NK-92 (cell line): ENCODE data around the gene CX3CL1.
"Not testable (repeated sequence)": the region's sequence is repeated elsewhere in the genome, so short reads cannot be mapped to it uniquely, and the experiment has no call there.

Experiments
- DNase-seq: peaks from one replicate; lab custom pipeline; 2025; ENCODE audit not compliant: unreplicated experiment; lab: John Stamatoyannopoulos, UW

Gene CX3CL1

DNA sequence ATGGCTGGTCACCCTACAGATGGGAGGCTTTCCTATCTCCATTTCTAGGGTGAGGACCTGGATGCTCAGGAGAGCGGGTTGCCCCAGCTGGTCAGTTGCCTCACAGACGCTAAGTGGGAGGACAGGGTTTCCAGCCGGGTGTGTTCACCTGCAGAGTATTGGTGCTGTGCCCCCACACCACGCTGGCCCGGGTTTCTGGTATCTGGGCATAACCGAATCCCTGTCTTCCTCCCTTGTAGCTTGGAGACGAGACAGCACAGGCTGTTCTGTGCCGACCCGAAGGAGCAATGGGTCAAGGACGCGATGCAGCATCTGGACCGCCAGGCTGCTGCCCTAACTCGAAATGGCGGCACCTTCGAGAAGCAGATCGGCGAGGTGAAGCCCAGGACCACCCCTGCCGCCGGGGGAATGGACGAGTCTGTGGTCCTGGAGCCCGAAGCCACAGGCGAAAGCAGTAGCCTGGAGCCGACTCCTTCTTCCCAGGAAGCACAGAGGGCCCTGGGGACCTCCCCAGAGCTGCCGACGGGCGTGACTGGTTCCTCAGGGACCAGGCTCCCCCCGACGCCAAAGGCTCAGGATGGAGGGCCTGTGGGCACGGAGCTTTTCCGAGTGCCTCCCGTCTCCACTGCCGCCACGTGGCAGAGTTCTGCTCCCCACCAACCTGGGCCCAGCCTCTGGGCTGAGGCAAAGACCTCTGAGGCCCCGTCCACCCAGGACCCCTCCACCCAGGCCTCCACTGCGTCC is 9.7 kb downstream of the CX3CL1 start:
- DNase-seq = no peak

GRCh38 chr16:57382535-57383275 is 10.4 kb downstream of the CX3CL1 start:
- DNase-seq = no peak

GRCh38 chr16:57383276-57384247 is 11.3 kb downstream of the CX3CL1 start:
- no peak for DNase-seq

DNA sequence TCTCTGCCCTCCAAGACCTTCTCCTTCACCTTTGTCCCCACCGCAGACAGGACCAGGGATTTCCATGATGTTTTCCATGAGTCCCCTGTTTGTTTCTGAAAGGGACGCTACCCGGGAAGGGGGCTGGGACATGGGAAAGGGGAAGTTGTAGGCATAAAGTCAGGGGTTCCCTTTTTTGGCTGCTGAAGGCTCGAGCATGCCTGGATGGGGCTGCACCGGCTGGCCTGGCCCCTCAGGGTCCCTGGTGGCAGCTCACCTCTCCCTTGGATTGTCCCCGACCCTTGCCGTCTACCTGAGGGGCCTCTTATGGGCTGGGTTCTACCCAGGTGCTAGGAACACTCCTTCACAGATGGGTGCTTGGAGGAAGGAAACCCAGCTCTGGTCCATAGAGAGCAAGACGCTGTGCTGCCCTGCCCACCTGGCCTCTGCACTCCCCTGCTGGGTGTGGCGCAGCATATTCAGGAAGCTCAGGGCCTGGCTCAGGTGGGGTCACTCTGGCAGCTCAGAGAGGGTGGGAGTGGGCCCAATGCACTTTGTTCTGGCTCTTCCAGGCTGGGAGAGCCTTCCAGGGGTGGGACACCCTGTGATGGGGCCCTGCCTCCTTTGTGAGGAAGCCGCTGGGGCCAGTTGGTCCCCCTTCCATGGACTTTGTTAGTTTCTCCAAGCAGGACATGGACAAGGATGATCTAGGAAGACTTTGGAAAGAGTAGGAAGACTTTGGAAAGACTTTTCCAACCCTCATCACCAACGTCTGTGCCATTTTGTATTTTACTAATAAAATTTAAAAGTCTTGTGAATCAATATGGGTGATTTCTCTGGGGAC is 12.2 kb downstream of the CX3CL1 start:
- DNase-seq = no peak

DNA sequence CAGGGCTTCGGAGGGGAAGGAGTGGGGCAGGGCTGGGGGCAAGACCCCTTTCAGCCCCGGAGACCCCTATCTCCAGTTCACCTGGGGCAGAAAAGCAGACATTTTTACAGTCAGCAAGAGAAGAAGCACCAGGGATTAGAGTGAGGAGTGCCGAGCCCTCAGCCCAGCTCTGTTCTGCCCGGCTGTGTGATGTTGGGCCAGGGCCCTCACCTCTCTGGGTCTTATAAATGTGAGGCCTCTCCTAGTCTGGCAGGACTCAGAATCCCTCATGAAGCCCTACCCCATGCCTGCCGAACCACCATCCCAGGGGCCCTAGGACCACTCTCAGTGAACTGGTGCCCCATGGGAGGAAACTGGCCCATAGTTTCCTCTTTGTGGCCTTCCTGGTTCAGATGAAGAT is 12.8 kb downstream of the CX3CL1 start:
- no peak for DNase-seq

- no peak for DNase-seq
These were observed 14.2 kb downstream of the CX3CL1 start for GRCh38 chr16:57386381-57386951.

- DNase-seq = no peak
These were observed 15.5 kb downstream of the CX3CL1 start for GRCh38 chr16:57387598-57388354.

DNA sequence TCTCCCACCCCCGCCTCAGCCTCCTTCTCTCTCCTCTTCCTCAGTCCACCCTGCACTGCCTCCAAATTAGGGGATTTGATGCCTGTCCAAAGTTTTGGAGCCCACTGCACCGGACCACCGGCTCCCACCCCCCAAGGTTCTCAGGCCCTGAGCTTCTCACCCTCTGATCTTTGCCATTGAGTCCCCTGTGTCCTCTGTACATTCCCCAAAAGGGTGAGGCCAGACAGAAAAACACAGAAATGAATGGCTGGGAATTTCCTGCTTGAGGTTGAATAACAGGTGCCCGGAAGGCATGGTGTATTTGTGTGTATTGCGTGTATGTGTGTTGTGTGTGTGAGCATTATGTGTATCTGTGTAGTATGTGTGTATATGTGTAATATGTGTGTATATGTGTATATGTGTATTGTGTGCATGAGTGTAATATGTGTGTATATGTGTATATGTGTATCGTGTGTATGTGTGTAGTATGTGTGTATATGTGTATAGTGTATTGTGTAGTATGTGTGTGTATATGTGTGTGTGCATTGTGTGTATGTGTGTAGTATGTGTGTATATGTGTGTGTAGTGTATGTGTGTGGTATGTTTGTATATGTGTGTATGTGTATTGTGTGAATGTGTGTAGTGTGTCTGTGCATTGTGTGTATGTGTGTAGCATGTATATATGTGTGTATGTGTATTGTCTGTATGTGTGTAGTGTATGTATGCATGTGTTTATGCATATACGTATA is 16.2 kb downstream of the CX3CL1 start:
- no peak for DNase-seq

GRCh38 chr16:57389087-57389468 is 16.8 kb downstream of the CX3CL1 start:
- no peak for DNase-seq

GRCh38 chr16:57390636-57391295 is 18.5 kb downstream of the CX3CL1 start:
- no peak for DNase-seq

DNA sequence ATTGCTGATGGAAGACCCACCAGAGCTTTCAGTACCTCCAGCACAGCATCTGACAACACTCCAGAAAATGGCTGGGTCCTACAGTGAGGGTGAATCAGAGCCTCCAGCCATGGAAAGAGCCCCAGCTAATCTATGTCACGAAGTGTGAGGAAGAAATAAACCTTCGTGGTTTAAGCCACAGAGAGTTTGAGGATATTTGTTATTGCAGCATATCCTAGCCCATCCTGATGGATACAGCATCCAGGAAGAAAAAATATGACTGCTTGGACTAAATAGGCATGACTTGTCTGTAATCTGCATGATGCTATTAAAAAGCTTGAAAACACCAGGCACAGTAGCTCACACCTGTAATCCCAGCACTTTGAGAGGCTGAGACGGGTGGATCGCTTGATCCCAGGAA is 19.0 kb downstream of the CX3CL1 start:
- no peak for DNase-seq

DNA sequence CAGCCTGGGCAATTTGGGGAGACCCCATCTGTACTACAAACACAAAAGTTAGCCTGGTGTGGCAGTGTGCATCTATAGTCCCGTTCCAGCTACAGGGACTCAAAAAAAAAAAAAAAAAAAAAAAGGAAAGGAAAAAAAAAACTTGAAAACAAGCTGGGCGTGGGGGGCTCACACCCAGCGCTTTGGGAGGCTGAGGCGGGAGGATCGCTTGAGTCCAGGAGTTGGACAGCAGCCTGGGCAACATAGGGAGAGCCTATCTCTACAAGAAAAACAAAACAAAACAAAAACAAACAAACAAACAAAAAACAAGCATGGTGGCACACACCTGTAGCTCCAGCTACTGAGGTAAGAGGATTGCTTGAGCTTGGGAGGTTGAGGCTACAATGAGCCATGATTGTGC is 19.4 kb downstream of the CX3CL1 start:
- no peak for DNase-seq

DNA sequence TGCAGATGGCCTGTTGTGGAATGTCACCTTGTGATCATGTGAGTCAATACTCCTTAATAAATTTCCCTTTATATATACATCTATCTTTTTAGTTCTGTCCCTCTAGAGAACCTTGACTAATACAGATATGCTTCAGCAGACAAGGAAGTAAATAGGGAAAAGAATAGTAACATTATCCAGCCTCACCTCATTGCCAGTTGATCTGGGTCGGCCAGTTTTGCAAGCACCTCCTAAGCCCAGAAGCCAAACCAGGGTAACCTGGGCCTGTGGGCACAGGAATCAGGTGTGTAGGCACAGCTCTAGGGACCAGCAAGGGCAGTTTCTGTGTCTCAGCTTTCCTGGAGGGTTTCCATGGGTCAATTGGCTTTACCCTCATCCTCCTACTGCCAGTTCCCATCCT is 20.4 kb downstream of the CX3CL1 start:
- no peak for DNase-seq

DNA sequence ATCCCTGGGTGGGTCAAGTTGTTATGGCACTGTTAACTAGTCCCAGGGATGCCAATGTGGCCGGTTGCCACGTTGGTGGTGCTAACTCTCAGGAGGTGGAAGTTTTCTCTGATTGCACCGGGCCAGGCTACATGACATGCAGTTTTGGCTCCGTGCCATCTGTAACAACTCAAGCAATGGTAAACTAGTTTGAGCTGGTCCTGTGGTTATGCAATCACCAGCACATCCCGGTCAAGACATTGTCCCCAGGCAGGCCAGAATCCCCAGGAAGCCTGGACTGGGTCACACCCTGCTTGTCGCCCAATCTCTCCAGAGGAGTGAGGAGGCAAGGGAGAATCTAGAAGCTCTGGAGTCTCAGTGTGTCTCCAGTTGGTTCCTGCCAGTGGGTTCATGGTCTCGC is 22.2 kb downstream of the CX3CL1 start:
- no peak for DNase-seq

DNA sequence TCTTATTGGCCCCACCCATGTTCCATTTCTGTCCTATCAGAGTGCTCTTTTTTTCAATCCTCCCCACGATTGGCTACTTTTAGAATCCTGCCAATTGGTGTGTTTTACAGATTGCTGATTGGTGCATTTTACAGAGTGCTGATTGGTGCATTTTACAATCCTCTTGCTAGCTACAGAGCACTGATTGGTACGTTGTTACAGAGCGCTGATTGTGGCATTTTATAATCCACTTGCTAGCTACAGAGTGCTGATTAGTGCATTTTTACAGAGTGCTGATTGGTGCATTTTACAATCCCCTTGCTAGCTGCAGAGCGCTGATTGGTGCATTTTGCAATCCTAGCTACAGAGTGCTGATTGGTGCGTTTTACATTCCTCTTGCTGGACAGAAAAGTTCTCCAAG is 22.7 kb downstream of the CX3CL1 start:
- DNase-seq = no peak

DNA sequence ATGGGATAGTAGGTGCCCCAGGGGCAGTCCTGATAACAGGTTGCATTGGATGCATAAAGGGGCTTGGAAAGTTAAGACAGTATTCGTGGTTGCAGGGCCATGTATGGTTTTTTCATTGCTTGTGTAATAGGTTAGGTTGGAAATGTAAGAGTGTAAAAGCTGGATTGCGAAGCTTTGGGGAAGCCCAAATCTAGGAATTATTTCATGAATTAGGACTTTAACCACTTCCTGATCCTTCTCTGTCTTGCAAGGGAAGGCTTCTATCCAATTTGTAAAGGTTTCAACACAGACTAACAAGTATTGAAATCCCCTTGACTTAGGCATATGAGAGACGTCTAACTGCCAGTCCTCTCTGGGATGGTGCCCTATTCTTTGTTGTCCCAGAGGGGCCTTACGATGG is 24.5 kb downstream of the CX3CL1 start:
- DNase-seq = no peak

DNA sequence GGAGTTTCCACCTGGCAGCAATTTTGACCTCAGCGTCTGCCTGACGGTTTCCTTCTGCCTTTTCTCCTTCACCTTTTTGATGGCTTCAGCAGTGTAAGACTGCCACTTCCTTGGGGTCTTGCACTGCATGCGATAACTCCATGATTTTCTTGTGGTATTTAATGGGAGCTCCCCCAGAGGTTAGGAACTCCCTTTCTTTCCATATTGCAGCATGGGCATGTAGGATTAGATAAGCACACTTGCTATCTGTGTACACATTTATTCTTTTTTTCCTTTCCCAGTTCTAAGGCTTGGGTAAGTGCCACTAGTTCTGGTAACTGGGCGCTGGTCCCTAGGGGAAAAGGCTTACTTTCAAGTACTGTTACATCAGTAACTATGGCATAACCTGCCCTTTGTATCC is 25.2 kb downstream of the CX3CL1 start:
- DNase-seq = not testable (repeated sequence)

GRCh38 chr16:57401943-57402640 is 29.8 kb downstream of the CX3CL1 start:
- DNase-seq = no peak
